PC-3 (cell line): ENCODE data around the gene CEBPE. TPM values are rescaled to one million over a fixed set of nuclear protein-coding genes. Genes with fewer than 3 reads are reported as not detected.

ENCODE experiments used
- ATAC-seq: fragments of 200-7000 bp; cut with Tn5 transposase; 2 replicates; pipeline ENCODE4 v1.9.1; 2020; ENCODE audit warnings: mild to moderate bottlenecking, moderate library complexity
- BruUV-seq: library from RNA; stranded (reverse); fragments of 400-500 nt; replicated peaks from 2 replicates; lab custom pipeline; 2021; lab: Mats Ljungman, UMichigan
- CTCF ChIA-PET: fragments of 300-600 bp; sonication (Branson Sonifier 250); formaldehyde crosslinking; loops from one replicate; lab custom pipeline; 2022; ENCODE audit warnings: antibody characterized with exemption; lab: Charles Lee
- POLR2A ChIA-PET: fragments of 300-600 bp; sonication (Branson Sonifier 250); formaldehyde crosslinking; loops from one replicate; lab custom pipeline; 2022; ENCODE audit warnings: antibody characterized with exemption; ENCODE audit not compliant: unreplicated experiment; lab: Charles Lee
- DNase-seq: peaks from one replicate; pipeline ENCODE4 v3.0.0-alpha.2; 2015
- H2AFZ ChIP-seq: fragments of 300-600 bp; sonication (generic); 2 replicates; pipeline ENCODE4 v1.6.0; 2016; ENCODE audit warnings: antibody characterized with exemption, low read length
- H3F3A ChIP-seq: fragments of 300-600 bp; sonication (generic); one replicate; pipeline ENCODE4 v1.6.0; 2017; ENCODE audit warnings: antibody characterized with exemption, low read length, control low read depth, mild to moderate bottlenecking; ENCODE audit not compliant: unreplicated experiment
- H3K27ac ChIP-seq: fragments of 300-600 bp; sonication (generic); 2 replicates; pipeline ENCODE4 v1.5.1; 2016; ENCODE audit warnings: mild to moderate bottlenecking, low read length
- H3K27me3 ChIP-seq: fragments of 300-600 bp; sonication (generic); 2 replicates; pipeline ENCODE4 v1.6.1; 2016; ENCODE audit warnings: low read length, mixed read lengths
- H3K36me3 ChIP-seq: fragments of 300-600 bp; sonication (generic); 2 replicates; pipeline ENCODE4 v1.6.1; 2016; ENCODE audit warnings: low read depth, mixed run types, low read length, mixed read lengths
- H3K4me1 ChIP-seq: fragments of 300-600 bp; sonication (generic); 2 replicates; pipeline ENCODE4 v1.5.1; 2016; ENCODE audit warnings: low read length; ENCODE audit not compliant: insufficient read depth
- H3K4me2 ChIP-seq: fragments of 300-600 bp; sonication (generic); 2 replicates; pipeline ENCODE4 v1.6.0; 2016; ENCODE audit warnings: low read length
- H3K4me3 ChIP-seq: fragments of 300-600 bp; sonication (generic); 2 replicates; pipeline ENCODE4 v1.5.1; 2016; ENCODE audit warnings: mild to moderate bottlenecking, low read length, mixed read lengths
- H3K79me2 ChIP-seq: fragments of 300-600 bp; sonication (generic); 2 replicates; pipeline ENCODE4 v1.6.1; 2017; ENCODE audit warnings: low read length, mixed read lengths
- H3K9ac ChIP-seq: fragments of 300-600 bp; sonication (generic); 2 replicates; pipeline ENCODE4 v1.6.0; 2016; ENCODE audit warnings: mild to moderate bottlenecking, low read length
- H3K9me2 ChIP-seq: fragments of 300-600 bp; sonication (generic); replicated peaks from 2 replicates; pipeline ENCODE4 v1.6.1; 2016; ENCODE audit warnings: mixed run types, low read length, mixed read lengths
- H3K9me3 ChIP-seq: fragments of 300-600 bp; sonication (generic); 2 replicates; pipeline ENCODE4 v1.6.1; 2016; ENCODE audit warnings: low read length, mixed read lengths
- H4K20me1 ChIP-seq: fragments of 300-600 bp; sonication (generic); 2 replicates; pipeline ENCODE4 v1.6.1; 2016; ENCODE audit warnings: low read length, mixed read lengths
- CTCF ChIP-seq: fragments of 300-600 bp; sonication (generic); conservative IDR thresholded peaks from 2 replicates; pipeline ENCODE4 v1.5.1; 2017; ENCODE audit warnings: antibody characterized with exemption, low read depth, mild to moderate bottlenecking, low read length
- EZH2 ChIP-seq: fragments of 300-600 bp; sonication (generic); IDR thresholded peaks from one replicate; pipeline ENCODE4 v1.6.1; 2017; ENCODE audit warnings: antibody characterized with exemption, mild to moderate bottlenecking, low read length; ENCODE audit not compliant: unreplicated experiment
- EZH2phosphoT487 ChIP-seq: fragments of 300-600 bp; sonication (generic); IDR thresholded peaks from 2 replicates; pipeline ENCODE4 v1.6.1; 2018; ENCODE audit warnings: mild to moderate bottlenecking, antibody characterized with exemption, low read length, borderline replicate concordance
- intact Hi-C: fragments of 100-400 bp; cut with micrococcal nuclease; formaldehyde crosslinking; loops from 2 replicates; pipeline ENCODE4 v1.9.0; 2023
- total RNA-seq: library from RNA; depleted of rRNA; stranded (reverse); fragments of >200 nt; gene quantifications from 2 replicates; pipeline ENCODE4 v1.2.3, GENCODE V29; 2014

Gene CEBPE
- total RNA-seq, 1 experiment from 2014 or later: not detected

DNA sequence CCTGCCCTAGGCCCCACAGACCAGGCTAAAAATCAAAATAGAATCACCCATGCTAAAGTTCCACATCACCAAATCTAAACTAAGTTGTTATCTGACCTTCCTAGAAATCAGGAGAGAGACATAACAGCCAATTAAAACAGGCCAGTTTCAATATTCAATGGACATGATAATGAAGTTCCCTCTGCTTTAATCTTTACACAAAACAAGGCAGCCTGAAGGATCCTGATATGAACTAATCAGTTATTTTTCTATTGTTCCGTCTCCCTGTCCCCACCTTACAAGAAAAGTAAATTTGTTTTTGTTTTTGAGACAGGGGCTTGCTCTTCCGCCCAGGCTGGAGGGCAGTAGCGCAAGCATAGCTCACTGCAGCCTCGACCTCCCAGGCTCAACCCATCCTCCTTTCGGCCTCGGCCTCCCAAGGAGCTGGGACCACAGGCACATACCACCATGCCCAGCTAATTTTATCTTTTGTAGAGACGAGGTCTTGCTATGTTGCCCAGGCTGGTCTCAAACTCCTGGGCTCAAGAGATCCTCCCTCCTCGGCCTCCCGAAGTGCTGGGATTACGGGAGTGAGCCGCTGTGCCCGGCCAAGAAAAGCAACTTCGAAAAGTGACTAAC lies 5.4 kb upstream of the CEBPE start:
- ATAC-seq (no peak), DNase-seq (no peak)
- no peak overlapping the region for H2AFZ ChIP-seq
- ChIA-PET POLR2A (no interaction called here), CTCF (no interaction called here)
- H4K20me1 ChIP-seq: no peaks in the 10 kb centered on the region
- H3K9me3 ChIP-seq: no peaks in the 10 kb centered on the region
- H3F3A ChIP-seq: no peaks in the 10 kb centered on the region
- no peaks in the 10 kb centered on the region for H3K9me2 ChIP-seq
- H3K27ac ChIP-seq: no peak overlapping the region
- no peaks in the 10 kb centered on the region for H3K36me3 ChIP-seq
- H3K79me2 ChIP-seq: no peaks in the 10 kb centered on the region
- TF ChIP-seq CTCF: no peak
- no peak for TF ChIP-seq EZH2phosphoT487
- no peak for TF ChIP-seq EZH2
- no peak overlapping the region for H3K4me3 ChIP-seq
- intact Hi-C loops: loop anchor here (5.0 kb wide), 1 partner anchor 163 kb away; the partner anchor contains the start of gene HOMEZ
- no peak overlapping the region for H3K4me2 ChIP-seq
- BruUV-seq: no TSS peak
- peaks cover 14% of the 10 kb centered on the region for H3K4me1 ChIP-seq
- no peak overlapping the region for H3K9ac ChIP-seq
- H3K27me3 ChIP-seq: no peaks in the 10 kb centered on the region

GRCh38 chr14:23123419-23123818 lies 4.4 kb upstream of the CEBPE start:
- ATAC-seq: no peak
- Histone ChIP-seq H3K4me3 (no peak overlapping the region), H3K4me2 (no peak overlapping the region), H3K4me1 (peaks cover 12% of the 10 kb centered on the region), H3K79me2 (no peaks in the 10 kb centered on the region), H3K9ac (no peak overlapping the region), H3F3A (no peaks in the 10 kb centered on the region), H3K36me3 (no peaks in the 10 kb centered on the region), H3K27ac (no peak overlapping the region), H4K20me1 (no peaks in the 10 kb centered on the region), H3K9me3 (no peaks in the 10 kb centered on the region), H3K9me2 (no peaks in the 10 kb centered on the region), H3K27me3 (no peaks in the 10 kb centered on the region), H2AFZ (no peak overlapping the region)
- TF ChIP-seq CTCF (no peak), EZH2 (no peak), EZH2phosphoT487 (no peak)
- no TSS peak for BruUV-seq
- intact Hi-C loops: loop anchor here (5.0 kb wide), 1 partner anchor 164 kb away; the partner anchor contains the start of gene HOMEZ
- ChIA-PET POLR2A (no interaction called here), CTCF (interaction anchor here (3.2 kb wide), 1 partner anchor 61 kb away, joined by 84 read pairs; the partner anchor contains the start of gene SLC7A8)
- peak; percentile 24 for DNase-seq

- Histone ChIP-seq H4K20me1 (no peaks in the 10 kb centered on the region), H3K4me3 (no peak overlapping the region), H3K9me3 (no peaks in the 10 kb centered on the region), H3K4me2 (no peak overlapping the region; the same call in 1 of the 2 replicates), H3K79me2 (no peaks in the 10 kb centered on the region), H3K4me1 (peaks cover 12% of the 10 kb centered on the region), H2AFZ (no peak overlapping the region), H3F3A (no peaks in the 10 kb centered on the region), H3K9ac (no peak overlapping the region), H3K36me3 (no peaks in the 10 kb centered on the region), H3K9me2 (no peaks in the 10 kb centered on the region), H3K27ac (no peak overlapping the region), H3K27me3 (no peaks in the 10 kb centered on the region)
- POLR2A ChIA-PET: no interaction called here
- intact Hi-C loops: loop anchor here (5.0 kb wide), 1 partner anchor 165 kb away; the partner anchor contains the start of gene HOMEZ
- ATAC-seq: no peak
- CTCF ChIA-PET: interaction anchor here (0.6 to 3.2 kb wide), 5 partner anchors 14 to 199 kb away, joined by 3 to 84 read pairs (median 13); partner anchors contain the start of genes PABPN1 and SLC7A8
- no TSS peak for BruUV-seq
- no peak for TF ChIP-seq EZH2
- DNase-seq: no peak
Measured at GRCh38 chr14:23122086-23122485, 3.0 kb upstream of the CEBPE start.
